NB4 (cell line): ENCODE results near the gene HOXB3.

Source experiments
- CTCF ChIP-seq: IDR thresholded peaks from one replicate; pipeline ENCODE4 v1.5.1; 2012; ENCODE audit warnings: low read depth, low read length
- MAX ChIP-seq: IDR thresholded peaks from 2 replicates; pipeline ENCODE4 v1.6.1; 2011; ENCODE audit warnings: low read depth, low read length

GRCh38 chr17:48517478-48517877 lies 72.6 kb downstream of the HOXB3 start:
- no peak for TF ChIP-seq CTCF
- TF ChIP-seq MAX = no peak
